Left ventricle myocardium inferior (tissue), 1 donor: Measurements from ENCODE around the gene PLA2R1. TPM values are rescaled to one million over a fixed set of nuclear protein-coding genes. Genes with fewer than 3 reads are reported as not detected.
"Not testable (repeated sequence)": the region's sequence is repeated elsewhere in the genome, so short reads cannot be mapped to it uniquely, and the experiment has no call there.

ENCODE experiments used
- DNase-seq: peaks from one replicate; pipeline ENCODE4 v3.0.0-alpha.2; 2020
- H3K27ac ChIP-seq: fragments of 200-600 bp; replicated peaks from 2 replicates; pipeline ENCODE4 v1.8.0; 2021
- H3K27me3 ChIP-seq: fragments of 200-600 bp; 2 replicates; pipeline ENCODE4 v1.8.0; 2021; ENCODE audit warnings: low read depth
- H3K36me3 ChIP-seq: fragments of 200-600 bp; 2 replicates; pipeline ENCODE4 v1.8.0; 2021
- H3K4me1 ChIP-seq: fragments of 200-600 bp; 2 replicates; pipeline ENCODE4 v1.8.0; 2021
- H3K4me3 ChIP-seq: fragments of 200-600 bp; 2 replicates; pipeline ENCODE4 v1.8.0; 2021; ENCODE audit warnings: mild to moderate bottlenecking, moderate library complexity
- H3K9me3 ChIP-seq: fragments of 200-600 bp; replicated peaks from 2 replicates; pipeline ENCODE4 v1.8.0; 2021
- CTCF ChIP-seq: fragments of 200-600 bp; IDR thresholded peaks from 2 replicates; pipeline ENCODE4 v1.8.0; 2021; ENCODE audit warnings: antibody characterized with exemption, mild to moderate bottlenecking, borderline replicate concordance
- intact Hi-C: fragments of 100-400 bp; cut with micrococcal nuclease; formaldehyde crosslinking; loops from one replicate; pipeline ENCODE4 v1.11.0; 2022
- total RNA-seq: library from RNA; stranded (reverse); fragmentation: NEBNext Ultra II Directional; extraction: Animal tissue kit (Norgen Biotek cat#: 25700); gene quantifications from one replicate; pipeline ENCODE4 v1.2.1, GENCODE V29; 2021
- donor health status: DM: no; HTN: yes; CAD: no; lungs with severe emphysema.

PLA2R1 gene
- total RNA-seq, 1 donor from 2014 or later: 2.3 TPM

- no peak overlapping the region for H3K27ac ChIP-seq
- intact Hi-C loops: no loop called here
Observed at GRCh38 chr2:159982842-159983785, 79.3 kb downstream of the PLA2R1 start.

GRCh38 chr2:159982270-159982669, 80.1 kb downstream of the PLA2R1 start:
- Histone ChIP-seq H3K27me3 (no peaks in the 10 kb centered on the region), H3K9me3 (peaks cover 8% of the 10 kb centered on the region), H3K4me3 (no peak overlapping the region), H3K27ac (no peak overlapping the region), H3K36me3 (no peaks in the 10 kb centered on the region), H3K4me1 (peaks cover 10% of the 10 kb centered on the region)
- DNase-seq: no peak
- intact Hi-C loops: no loop called here
- TF ChIP-seq CTCF: no peak

More at GRCh38 chr2:159982842-159983785, 79.3 kb downstream of the PLA2R1 start:
- Histone ChIP-seq H3K4me1 (peaks cover 10% of the 10 kb centered on the region), H3K4me3 (no peak overlapping the region), H3K9me3 (peaks cover 8% of the 10 kb centered on the region), H3K27me3 (no peaks in the 10 kb centered on the region), H3K36me3 (no peaks in the 10 kb centered on the region)
- no peak for TF ChIP-seq CTCF
- no peak for DNase-seq

- Histone ChIP-seq H3K4me1 (no peaks in the 10 kb centered on the region), H3K36me3 (no peaks in the 10 kb centered on the region), H3K4me3 (no peak overlapping the region), H3K27ac (no peak overlapping the region), H3K9me3 (no peaks in the 10 kb centered on the region), H3K27me3 (no peaks in the 10 kb centered on the region)
- no peak for TF ChIP-seq CTCF
- DNase-seq: no peak
- intact Hi-C loops: no loop called here
Observed at GRCh38 chr2:159976527-159977160, 85.8 kb downstream of the PLA2R1 start.

- H3K4me1 ChIP-seq: no peaks in the 10 kb centered on the region
- intact Hi-C loops: no loop called here
- no peak overlapping the region for H3K4me3 ChIP-seq
- TF ChIP-seq CTCF: no peak
- DNase-seq: no peak
- no peak overlapping the region for H3K27ac ChIP-seq
- H3K9me3 ChIP-seq: no peaks in the 10 kb centered on the region
- H3K36me3 ChIP-seq: no peaks in the 10 kb centered on the region
- H3K27me3 ChIP-seq: no peaks in the 10 kb centered on the region
Observed at GRCh38 chr2:159973325-159973724, 89.1 kb downstream of the PLA2R1 start.

GRCh38 chr2:159971365-159972152, 90.9 kb downstream of the PLA2R1 start:
- no peak for DNase-seq
- Histone ChIP-seq H3K4me3 (no peak overlapping the region), H3K4me1 (peaks cover 3% of the 10 kb centered on the region), H3K9me3 (no peaks in the 10 kb centered on the region), H3K36me3 (no peaks in the 10 kb centered on the region), H3K27ac (no peak overlapping the region), H3K27me3 (no peaks in the 10 kb centered on the region)
- intact Hi-C loops: no loop called here
- no peak for TF ChIP-seq CTCF

GRCh38 chr2:159970548-159970947, 91.9 kb downstream of the PLA2R1 start:
- DNase-seq, H3K27me3 ChIP-seq, H3K4me1 ChIP-seq, H3K9me3 ChIP-seq, intact Hi-C loops, H3K4me3 ChIP-seq, H3K27ac ChIP-seq, H3K36me3 ChIP-seq: not testable (repeated sequence)
